Natural killer cell treated with Interleukin-12 subunit alpha and Interleukin-12 subunit beta and Interleukin-15 and Interleukin-18, amount 100 ng/mL, for 72 hours (primary cell): ENCODE measurements around the gene P4HA3. TPM values are rescaled to one million over a fixed set of nuclear protein-coding genes. Genes with fewer than 3 reads are reported as not detected.

Experiments used
- ATAC-seq, 2 donors: fragments of 150-1000 bp; cut with Tn5 transposase in 1 of 2; sonication (Bioruptor Pico), chemical (Tn5 transposase) in 1 of 2; 2 replicates each; pipeline ENCODE4 v1.10.0; 2021
- DNase-seq: peaks from one replicate; pipeline ENCODE4 v3.0.0; 2022; ENCODE audit warnings: low spot score
- H3K27ac Mint-ChIP-seq, 2 donors: 1 replicate in 1 of 2; 2 replicates in 1 of 2; pipeline ENCODE4 v1.8.0; 2022; ENCODE audit warnings: mixed read lengths in 2 of 2, mild to moderate bottlenecking in 1 of 2, moderate library complexity in 1 of 2
- H3K27me3 Mint-ChIP-seq, 2 donors: 1 replicate in 1 of 2; 2 replicates in 1 of 2; pipeline ENCODE4 v1.8.0; 2022; ENCODE audit warnings: mixed read lengths in 2 of 2
- H3K36me3 Mint-ChIP-seq: one replicate; pipeline ENCODE4 v1.8.0; 2022; ENCODE audit warnings: mixed read lengths
- H3K4me1 Mint-ChIP-seq, 2 donors: 1 replicate in 1 of 2; 2 replicates in 1 of 2; pipeline ENCODE4 v1.8.0; 2022; ENCODE audit warnings: low read depth in 2 of 2, mixed read lengths in 2 of 2, mild to moderate bottlenecking in 1 of 2
- H3K4me3 Mint-ChIP-seq: one replicate; pipeline ENCODE4 v1.8.0; 2022; ENCODE audit warnings: mixed read lengths
- H3K9me3 Mint-ChIP-seq: 2 replicates; pipeline ENCODE4 v1.8.0; 2022; ENCODE audit warnings: mixed read lengths
- total RNA-seq, 2 donors: library from RNA; stranded (reverse); gene quantifications; one replicate each; pipeline ENCODE4 v1.2.3, GENCODE V29; 2022

Gene P4HA3
- total RNA-seq, 2 donors from 2014 or later: not detected

GRCh38 chr11:74325649-74326645, 14.5 kb upstream of the P4HA3 start:
- peaks cover 10 to 29% of the 10 kb centered on the region in 2 donors for H3K27me3 Mint-ChIP-seq
- no peaks in the 10 kb centered on the region for H3K36me3 Mint-ChIP-seq
- no peak overlapping the region for H3K4me3 Mint-ChIP-seq
- H3K4me1 Mint-ChIP-seq: no peaks in the 10 kb centered on the region
- no peak overlapping the region for H3K27ac Mint-ChIP-seq
- DNase-seq: no peak
- ATAC-seq: no peak
- no peaks in the 10 kb centered on the region for H3K9me3 Mint-ChIP-seq

GRCh38 chr11:74322667-74323066, 11.2 kb upstream of the P4HA3 start:
- H3K4me1 Mint-ChIP-seq: no peaks in the 10 kb centered on the region
- no peak overlapping the region for H3K27ac Mint-ChIP-seq
- DNase-seq (no peak), ATAC-seq (no peak)
- no peaks in the 10 kb centered on the region for H3K9me3 Mint-ChIP-seq
- H3K36me3 Mint-ChIP-seq: peaks cover 5% of the 10 kb centered on the region
- H3K4me3 Mint-ChIP-seq: no peak overlapping the region
- H3K27me3 Mint-ChIP-seq: peaks cover 15 to 35% of the 10 kb centered on the region in 2 donors

GRCh38 chr11:74321487-74322188, 10.2 kb upstream of the P4HA3 start:
- Mint-ChIP-seq H3K27ac (no peak overlapping the region), H3K4me1 (no peaks in the 10 kb centered on the region), H3K4me3 (no peak overlapping the region), H3K27me3 (peaks cover 22 to 45% of the 10 kb centered on the region in 2 donors), H3K36me3 (peaks cover 16% of the 10 kb centered on the region), H3K9me3 (peaks cover 3% of the 10 kb centered on the region)
- ATAC-seq (no peak), DNase-seq (no peak)

- Mint-ChIP-seq H3K27ac (no peak overlapping the region), H3K4me1 (no peaks in the 10 kb centered on the region), H3K9me3 (peaks cover 3% of the 10 kb centered on the region), H3K4me3 (no peak overlapping the region), H3K27me3 (peaks cover 21 to 48% of the 10 kb centered on the region in 2 donors), H3K36me3 (peaks cover 20% of the 10 kb centered on the region)
- no peak for ATAC-seq
- DNase-seq: no peak
These were observed 9.1 kb upstream of the P4HA3 start for GRCh38 chr11:74320538-74320937.

GRCh38 chr11:74319139-74319816, 7.8 kb upstream of the P4HA3 start:
- peaks cover 20% of the 10 kb centered on the region for H3K36me3 Mint-ChIP-seq
- peaks cover 3% of the 10 kb centered on the region for H3K9me3 Mint-ChIP-seq
- ATAC-seq (no peak), DNase-seq (no peak)
- H3K4me1 Mint-ChIP-seq: no peaks in the 10 kb centered on the region
- no peak overlapping the region for H3K27ac Mint-ChIP-seq
- H3K27me3 Mint-ChIP-seq: peaks cover 22 to 51% of the 10 kb centered on the region in 2 donors
- no peak overlapping the region for H3K4me3 Mint-ChIP-seq

GRCh38 chr11:74318241-74318932, 6.9 kb upstream of the P4HA3 start:
- H3K4me1 Mint-ChIP-seq: no peaks in the 10 kb centered on the region
- DNase-seq: no peak
- H3K36me3 Mint-ChIP-seq: peaks cover 20% of the 10 kb centered on the region
- H3K27me3 Mint-ChIP-seq: peaks cover 24 to 47% of the 10 kb centered on the region in 2 donors
- no peak for ATAC-seq
- H3K27ac Mint-ChIP-seq: no peak overlapping the region
- H3K9me3 Mint-ChIP-seq: peaks cover 3% of the 10 kb centered on the region
- no peak overlapping the region for H3K4me3 Mint-ChIP-seq

- Mint-ChIP-seq H3K9me3 (peaks cover 3% of the 10 kb centered on the region), H3K27me3 (peaks cover 27 to 47% of the 10 kb centered on the region in 2 donors)
- no peak for ATAC-seq
These were observed 5.5 kb upstream of the P4HA3 start for GRCh38 chr11:74316772-74317505.

GRCh38 chr11:74312326-74312725, 886 bp upstream of the P4HA3 start:
- H3K4me1 Mint-ChIP-seq: peaks cover 9 to 16% of the 10 kb centered on the region in 2 donors
- no peaks in the 10 kb centered on the region for H3K9me3 Mint-ChIP-seq
- no peak for ATAC-seq
- H3K36me3 Mint-ChIP-seq: peaks cover 11% of the 10 kb centered on the region
- peaks cover 37 to 61% of the 10 kb centered on the region in 2 donors for H3K27me3 Mint-ChIP-seq
- H3K4me3 Mint-ChIP-seq: no peak overlapping the region
- no peak overlapping the region for H3K27ac Mint-ChIP-seq
- no peak for DNase-seq

More at GRCh38 chr11:74316772-74317505, 5.5 kb upstream of the P4HA3 start:
- Mint-ChIP-seq H3K4me1 (peaks cover under 1 to 6% of the 10 kb centered on the region in 2 donors), H3K36me3 (peaks cover 20% of the 10 kb centered on the region), H3K27ac (no peak overlapping the region), H3K4me3 (no peak overlapping the region)
- DNase-seq: no peak

GRCh38 chr11:74310857-74311256, 583 bp downstream of the P4HA3 start:
- Mint-ChIP-seq H3K4me3 (peak overlapping the region; percentile 9), H3K4me1 (peaks cover 9 to 16% of the 10 kb centered on the region in 2 donors), H3K9me3 (no peaks in the 10 kb centered on the region), H3K36me3 (no peaks in the 10 kb centered on the region), H3K27me3 (peaks cover 37 to 62% of the 10 kb centered on the region in 2 donors), H3K27ac (no peak overlapping the region)
- DNase-seq (no peak), ATAC-seq (peak in 1 of 2 donors; percentile 2)

- peaks cover 41 to 53% of the 10 kb centered on the region in 2 donors for H3K27me3 Mint-ChIP-seq
- no peaks in the 10 kb centered on the region for H3K36me3 Mint-ChIP-seq
- ATAC-seq: no peak
- no peaks in the 10 kb centered on the region for H3K9me3 Mint-ChIP-seq
- peaks cover 9 to 13% of the 10 kb centered on the region in 2 donors for H3K4me1 Mint-ChIP-seq
- H3K4me3 Mint-ChIP-seq: no peak overlapping the region
- H3K27ac Mint-ChIP-seq: no peak overlapping the region
- DNase-seq: no peak
These were observed 4.0 kb downstream of the P4HA3 start for GRCh38 chr11:74307434-74307833.

GRCh38 chr11:74306435-74307175, 4.8 kb downstream of the P4HA3 start:
- no peak for DNase-seq
- Mint-ChIP-seq H3K4me3 (no peak overlapping the region), H3K27ac (no peak overlapping the region), H3K36me3 (no peaks in the 10 kb centered on the region), H3K27me3 (peaks cover 35 to 44% of the 10 kb centered on the region in 2 donors), H3K9me3 (no peaks in the 10 kb centered on the region), H3K4me1 (peaks cover 5 to 7% of the 10 kb centered on the region in 2 donors)
- ATAC-seq: no peak

GRCh38 chr11:74299015-74299414, 12.4 kb downstream of the P4HA3 start:
- H3K27me3 Mint-ChIP-seq: peaks cover 21 to 30% of the 10 kb centered on the region in 2 donors
- no peaks in the 10 kb centered on the region for H3K9me3 Mint-ChIP-seq
- H3K4me1 Mint-ChIP-seq: peaks cover 0 to 2% of the 10 kb centered on the region in 2 donors
- peaks cover 3% of the 10 kb centered on the region for H3K36me3 Mint-ChIP-seq
- H3K27ac Mint-ChIP-seq: no peak overlapping the region
- no peak overlapping the region for H3K4me3 Mint-ChIP-seq
- ATAC-seq (no peak), DNase-seq (no peak)
